HEK293 (cell line): ENCODE measurements around the gene YBX3.

Experiments used
- CTCF ChIA-PET: fragments of 350-600 bp; formaldehyde crosslinking; extraction: SDS; loops from one replicate; lab custom pipeline; 2021; ENCODE audit warnings: antibody characterized with exemption; lab: Yijun Ruan, JAX
- POLR2A ChIA-PET: fragments of 300-600 bp; formaldehyde crosslinking; extraction: SDS; loops from one replicate; lab custom pipeline; 2020; ENCODE audit warnings: antibody characterized with exemption, inconsistent platforms; lab: Yijun Ruan, JAX
- H3K27ac ChIP-seq: fragments of 200-500 bp; sonication (Bioruptor generic); 2 replicates; pipeline ENCODE4 v1.5.1; 2014; ENCODE audit warnings: low read depth, low read length, control low read depth, inconsistent platforms; ENCODE audit errors: extremely low read depth
- H3K36me3 ChIP-seq, 2 experiments: fragments of 200-500 bp in 1 of 2; sonication (Bioruptor generic) in 1 of 2; 1 replicate in 1 of 2; 2 replicates in 1 of 2; pipeline ENCODE4 v1.5.1; 2014 to 2017; ENCODE audit warnings: inconsistent platforms in 2 of 2, low read length in 2 of 2; ENCODE audit not compliant: control insufficient read depth in 2 of 2, insufficient read depth in 1 of 2
- H3K4me1 ChIP-seq: fragments of 200-500 bp; sonication (Bioruptor generic); 2 replicates; pipeline ENCODE4 v1.5.1; 2014; ENCODE audit warnings: mild to moderate bottlenecking, low read length, inconsistent platforms; ENCODE audit not compliant: control insufficient read depth, insufficient read depth
- H3K4me3 ChIP-seq: 2 replicates; pipeline ENCODE4 v1.5.1; 2011; ENCODE audit warnings: low read depth, mild to moderate bottlenecking, control low read depth, low read length, moderate library complexity
- H3K9me3 ChIP-seq: fragments of 200-500 bp; sonication (Bioruptor generic); 2 replicates; pipeline ENCODE4 v1.5.1; 2014; ENCODE audit warnings: low read depth, low read length, inconsistent platforms; ENCODE audit not compliant: control insufficient read depth, insufficient read depth
- BCL11B ChIP-seq: fragments of 450-650 bp; formaldehyde crosslinking; IDR thresholded peaks from 2 replicates; pipeline ENCODE4 v1.5.1; 2016; ENCODE audit warnings: low read depth, missing biosample characterization, missing genetic modification characterization
- EGR2 ChIP-seq: fragments of 450-650 bp; formaldehyde crosslinking; IDR thresholded peaks from 2 replicates; pipeline ENCODE4 v1.5.1; 2016; ENCODE audit warnings: low read depth, missing biosample characterization, missing genetic modification characterization
- HOXD13 ChIP-seq: sonication (generic); formaldehyde crosslinking; IDR thresholded peaks from 2 replicates; pipeline ENCODE4 v1.8.0; 2022; ENCODE audit warnings: missing genetic modification reagents, borderline replicate concordance
- KLF8 ChIP-seq: fragments of 450-650 bp; formaldehyde crosslinking; IDR thresholded peaks from 2 replicates; pipeline ENCODE4 v1.5.1; 2016; ENCODE audit warnings: missing biosample characterization, missing genetic modification characterization
- PBX3 ChIP-seq: sonication (generic); formaldehyde crosslinking; IDR thresholded peaks from 2 replicates; pipeline ENCODE4 v1.8.1; 2022; ENCODE audit warnings: mild to moderate bottlenecking, moderate library complexity, missing genetic modification reagents
- RBAK ChIP-seq: fragments of 450-650 bp; formaldehyde crosslinking; IDR thresholded peaks from 2 replicates; pipeline ENCODE4 v1.5.1; 2016; ENCODE audit warnings: missing biosample characterization, missing genetic modification characterization
- SCRT1 ChIP-seq: fragments of 450-650 bp; formaldehyde crosslinking; IDR thresholded peaks from 2 replicates; pipeline ENCODE4 v1.5.1; 2016; ENCODE audit warnings: missing biosample characterization, missing genetic modification characterization, borderline replicate concordance
- SP2 ChIP-seq: fragments of 450-650 bp; formaldehyde crosslinking; IDR thresholded peaks from 2 replicates; pipeline ENCODE4 v1.5.1; 2016; ENCODE audit warnings: missing biosample characterization, missing genetic modification characterization
- TRIM28 ChIP-seq: IDR thresholded peaks from 2 replicates; pipeline ENCODE4 v1.6.1; 2011; ENCODE audit warnings: low read length, control low read depth, borderline replicate concordance
- ZBTB48 ChIP-seq: fragments of 450-650 bp; formaldehyde crosslinking; IDR thresholded peaks from 2 replicates; pipeline ENCODE4 v1.5.1; 2016; ENCODE audit warnings: missing biosample characterization, missing genetic modification characterization
- ZNF10 ChIP-seq: fragments of 450-650 bp; formaldehyde crosslinking; IDR thresholded peaks from 2 replicates; pipeline ENCODE4 v1.5.1; 2017; ENCODE audit warnings: missing biosample characterization, missing genetic modification characterization
- ZNF146 ChIP-seq: fragments of 450-650 bp; formaldehyde crosslinking; IDR thresholded peaks from 2 replicates; pipeline ENCODE4 v1.5.1; 2016; ENCODE audit warnings: missing biosample characterization, missing genetic modification characterization
- ZNF19 ChIP-seq: fragments of 450-650 bp; formaldehyde crosslinking; IDR thresholded peaks from 2 replicates; pipeline ENCODE4; 2016; ENCODE audit warnings: missing biosample characterization, missing genetic modification characterization, low read depth
- ZNF248 ChIP-seq: fragments of 450-650 bp; formaldehyde crosslinking; IDR thresholded peaks from 2 replicates; pipeline ENCODE4 v1.5.1; 2017; ENCODE audit warnings: missing biosample characterization, missing genetic modification characterization
- ZNF366 ChIP-seq: fragments of 450-650 bp; formaldehyde crosslinking; conservative IDR thresholded peaks from 2 replicates; pipeline ENCODE4 v1.5.1; 2016; ENCODE audit warnings: missing biosample characterization, missing genetic modification characterization
- ZNF433 ChIP-seq: fragments of 450-650 bp; formaldehyde crosslinking; IDR thresholded peaks from 2 replicates; pipeline ENCODE4 v1.5.1; 2016; ENCODE audit warnings: missing biosample characterization, missing genetic modification characterization, low read depth
- ZNF48 ChIP-seq: fragments of 450-650 bp; formaldehyde crosslinking; IDR thresholded peaks from 2 replicates; pipeline ENCODE4 v1.5.1; 2016; ENCODE audit warnings: missing biosample characterization, missing genetic modification characterization
- ZNF501 ChIP-seq: fragments of 450-650 bp; formaldehyde crosslinking; IDR thresholded peaks from 2 replicates; pipeline ENCODE4 v1.5.1; 2016; ENCODE audit warnings: missing biosample characterization, missing genetic modification characterization
- ZNF555 ChIP-seq: fragments of 450-650 bp; formaldehyde crosslinking; conservative IDR thresholded peaks from 2 replicates; pipeline ENCODE4 v1.5.1; 2017; ENCODE audit warnings: missing biosample characterization, mild to moderate bottlenecking, missing genetic modification characterization, inconsistent platforms
- ZNF558 ChIP-seq: fragments of 450-650 bp; formaldehyde crosslinking; IDR thresholded peaks from 2 replicates; pipeline ENCODE4 v1.5.1; 2016; ENCODE audit warnings: missing biosample characterization, missing genetic modification characterization
- ZNF585B ChIP-seq: fragments of 450-650 bp; formaldehyde crosslinking; IDR thresholded peaks from 2 replicates; pipeline ENCODE4 v1.5.1; 2016; ENCODE audit warnings: missing biosample characterization, missing genetic modification characterization
- ZNF621 ChIP-seq: fragments of 450-650 bp; formaldehyde crosslinking; IDR thresholded peaks from 2 replicates; pipeline ENCODE4 v1.5.1; 2017; ENCODE audit warnings: missing biosample characterization, missing genetic modification characterization
- ZNF654 ChIP-seq: fragments of 450-650 bp; formaldehyde crosslinking; IDR thresholded peaks from 2 replicates; pipeline ENCODE4 v1.5.1; 2016; ENCODE audit warnings: low read depth, missing biosample characterization, missing genetic modification characterization
- ZNF670 ChIP-seq: fragments of 450-650 bp; formaldehyde crosslinking; IDR thresholded peaks from 2 replicates; pipeline ENCODE4 v1.5.1; 2016; ENCODE audit warnings: missing biosample characterization, missing genetic modification characterization, low read depth
- TF ChIP-seq, protein P1 (sequence below): fragments of 450-650 bp; formaldehyde crosslinking; IDR thresholded peaks from 2 replicates; pipeline ENCODE4 v1.5.1; 2016; ENCODE audit warnings: missing biosample characterization, missing genetic modification characterization
- TF ChIP-seq, protein P2 (sequence below): fragments of 450-650 bp; formaldehyde crosslinking; IDR thresholded peaks from 2 replicates; pipeline ENCODE4 v1.5.1; 2017; ENCODE audit warnings: missing biosample characterization, missing genetic modification characterization

YBX3 gene

GRCh38 chr12:10664499-10664898, 58.6 kb downstream of the YBX3 start:
- ChIA-PET CTCF (no interaction called here), POLR2A (no interaction called here)
- Histone ChIP-seq H3K4me1 (no peaks in the 10 kb centered on the region), H3K9me3 (no peaks in the 10 kb centered on the region), H3K27ac (no peak overlapping the region), H3K36me3 (no peaks in the 10 kb centered on the region), H3K4me3 (no peak overlapping the region)
- TF ChIP-seq, protein P1, sequence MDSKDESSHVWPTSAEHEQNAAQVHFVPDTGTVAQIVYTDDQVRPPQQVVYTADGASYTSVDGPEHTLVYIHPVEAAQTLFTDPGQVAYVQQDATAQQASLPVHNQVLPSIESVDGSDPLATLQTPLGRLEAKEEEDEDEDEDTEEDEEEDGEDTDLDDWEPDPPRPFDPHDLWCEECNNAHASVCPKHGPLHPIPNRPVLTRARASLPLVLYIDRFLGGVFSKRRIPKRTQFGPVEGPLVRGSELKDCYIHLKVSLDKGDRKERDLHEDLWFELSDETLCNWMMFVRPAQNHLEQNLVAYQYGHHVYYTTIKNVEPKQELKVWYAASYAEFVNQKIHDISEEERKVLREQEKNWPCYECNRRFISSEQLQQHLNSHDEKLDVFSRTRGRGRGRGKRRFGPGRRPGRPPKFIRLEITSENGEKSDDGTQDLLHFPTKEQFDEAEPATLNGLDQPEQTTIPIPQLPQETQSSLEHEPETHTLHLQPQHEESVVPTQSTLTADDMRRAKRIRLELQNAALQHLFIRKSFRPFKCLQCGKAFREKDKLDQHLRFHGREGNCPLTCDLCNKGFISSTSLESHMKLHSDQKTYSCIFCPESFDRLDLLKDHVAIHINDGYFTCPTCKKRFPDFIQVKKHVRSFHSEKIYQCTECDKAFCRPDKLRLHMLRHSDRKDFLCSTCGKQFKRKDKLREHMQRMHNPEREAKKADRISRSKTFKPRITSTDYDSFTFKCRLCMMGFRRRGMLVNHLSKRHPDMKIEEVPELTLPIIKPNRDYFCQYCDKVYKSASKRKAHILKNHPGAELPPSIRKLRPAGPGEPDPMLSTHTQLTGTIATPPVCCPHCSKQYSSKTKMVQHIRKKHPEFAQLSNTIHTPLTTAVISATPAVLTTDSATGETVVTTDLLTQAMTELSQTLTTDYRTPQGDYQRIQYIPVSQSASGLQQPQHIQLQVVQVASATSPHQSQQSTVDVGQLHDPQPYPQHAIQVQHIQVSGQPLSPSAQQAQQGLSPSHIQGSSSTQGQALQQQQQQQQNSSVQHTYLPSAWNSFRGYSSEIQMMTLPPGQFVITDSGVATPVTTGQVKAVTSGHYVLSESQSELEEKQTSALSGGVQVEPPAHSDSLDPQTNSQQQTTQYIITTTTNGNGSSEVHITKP (tag by site-specific recombination) = no peak
- TF ChIP-seq KLF8 = no peak
- TF ChIP-seq HOXD13 = no peak
- TF ChIP-seq TRIM28 = no peak
- no peak for TF ChIP-seq PBX3
- no peak for TF ChIP-seq SCRT1 (tag by site-specific recombination)
- no peak for TF ChIP-seq ZNF501 (tag by site-specific recombination)
- no peak for TF ChIP-seq ZBTB48
- no peak for TF ChIP-seq ZNF19 (tag by site-specific recombination)
- no peak for TF ChIP-seq BCL11B
- no peak for TF ChIP-seq ZNF248 (tag by site-specific recombination)
- TF ChIP-seq EGR2 (tag by site-specific recombination) = no peak
- no peak for TF ChIP-seq ZNF654 (tag by site-specific recombination)
- TF ChIP-seq SP2 = no peak
- TF ChIP-seq ZNF555 (tag by site-specific recombination) = no peak
- no peak for TF ChIP-seq ZNF10

GRCh38 chr12:10663869-10664268, 59.3 kb downstream of the YBX3 start:
- CTCF ChIA-PET = no interaction called here
- TF ChIP-seq, protein P2, sequence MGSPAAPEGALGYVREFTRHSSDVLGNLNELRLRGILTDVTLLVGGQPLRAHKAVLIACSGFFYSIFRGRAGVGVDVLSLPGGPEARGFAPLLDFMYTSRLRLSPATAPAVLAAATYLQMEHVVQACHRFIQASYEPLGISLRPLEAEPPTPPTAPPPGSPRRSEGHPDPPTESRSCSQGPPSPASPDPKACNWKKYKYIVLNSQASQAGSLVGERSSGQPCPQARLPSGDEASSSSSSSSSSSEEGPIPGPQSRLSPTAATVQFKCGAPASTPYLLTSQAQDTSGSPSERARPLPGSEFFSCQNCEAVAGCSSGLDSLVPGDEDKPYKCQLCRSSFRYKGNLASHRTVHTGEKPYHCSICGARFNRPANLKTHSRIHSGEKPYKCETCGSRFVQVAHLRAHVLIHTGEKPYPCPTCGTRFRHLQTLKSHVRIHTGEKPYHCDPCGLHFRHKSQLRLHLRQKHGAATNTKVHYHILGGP = no peak
- TF ChIP-seq KLF8 = no peak
- no peak for TF ChIP-seq ZNF621 (tag by site-specific recombination)
- TF ChIP-seq ZNF146 (tag by site-specific recombination) = no peak
- TF ChIP-seq ZNF366 = no peak
- TF ChIP-seq ZNF585B (tag by site-specific recombination) = no peak
- TF ChIP-seq ZNF670 (tag by site-specific recombination) = no peak
- TF ChIP-seq RBAK (tag by site-specific recombination) = no peak
- no peak for TF ChIP-seq ZNF48
- no peak for TF ChIP-seq ZNF558 (tag by site-specific recombination)
- TF ChIP-seq ZNF433 (tag by site-specific recombination) = no peak
- POLR2A ChIA-PET = no interaction called here

More at GRCh38 chr12:10663869-10664268, 59.3 kb downstream of the YBX3 start:
- no peaks in the 10 kb centered on the region for H3K36me3 ChIP-seq
- no peak overlapping the region for H3K4me3 ChIP-seq
- no peaks in the 10 kb centered on the region for H3K9me3 ChIP-seq
- H3K27ac ChIP-seq = no peak overlapping the region
- H3K4me1 ChIP-seq = no peaks in the 10 kb centered on the region
